A549 (cell line): ENCODE data around the gene NDUFB7. TPM values are rescaled to one million over a fixed set of nuclear protein-coding genes. Genes with fewer than 3 reads are reported as not detected.

Experiments
- ATAC-seq, 2 experiments: fragments of 200-7000 bp in 1 of 2; fragments of >200 bp in 1 of 2; cut with Nextera tagmentation in 1 of 2; cut with Tn5 transposase in 1 of 2; 3 replicates each; pipeline versions ENCODE4 v1.8.0 to v1.9.1; 2018 to 2020; ENCODE audit warnings: mild to moderate bottlenecking in 1 of 2, moderate library complexity in 1 of 2
- CTCF ChIA-PET: fragments of 300-600 bp; sonication (Branson Sonifier 250); formaldehyde crosslinking; extraction: SDS; loops from one replicate; lab custom pipeline; 2021; ENCODE audit warnings: antibody characterized with exemption, inconsistent platforms; lab: Yijun Ruan, JAX
- POLR2A ChIA-PET: fragments of 350-600 bp; formaldehyde crosslinking; extraction: SDS; loops from one replicate; lab custom pipeline; 2021; ENCODE audit warnings: antibody characterized with exemption, inconsistent platforms; lab: Yijun Ruan, JAX
- DNase-seq, 2 experiments: peaks; one replicate each; pipeline versions ENCODE4 v3.0.0 to v3.0.0-alpha.2; 2011 to 2016; ENCODE audit warnings: low read depth in 1 of 2, low spot score in 1 of 2
- FAIRE-seq: peaks from 2 replicates; lab custom pipeline; 2011; peaks lifted over from hg19 to GRCh38; lab: Jason Lieb, UNC
- H3K27ac ChIP-seq, 2 experiments: fragments of >200 bp; sonication (Bioruptor Twin); formaldehyde crosslinking; 3 replicates each; pipeline ENCODE4 v1.5.1; 2016 to 2017
- H3K4me1 ChIP-seq: fragments of >200 bp; sonication (Bioruptor Twin); formaldehyde crosslinking; 3 replicates; pipeline ENCODE4 v1.6.1; 2016
- H3K4me2 ChIP-seq: fragments of >200 bp; sonication (Bioruptor Twin); formaldehyde crosslinking; 3 replicates; pipeline ENCODE4 v1.6.1; 2016
- H3K4me3 ChIP-seq: fragments of >200 bp; sonication (Bioruptor Twin); formaldehyde crosslinking; 3 replicates; pipeline ENCODE4 v1.5.1; 2016
- H3K9me3 ChIP-seq: fragments of >200 bp; sonication (Bioruptor Twin); formaldehyde crosslinking; 3 replicates; pipeline ENCODE4 v1.6.1; 2016
- ATOH8 ChIP-seq: fragments of 250-450 bp; sonication (Bioruptor Pico); IDR thresholded peaks from 2 replicates; pipeline ENCODE4 v1.5.0; 2020; ENCODE audit warnings: low read depth, mild to moderate bottlenecking, moderate library complexity
- CBX8 ChIP-seq: fragments of 200-600 bp; sonication (generic); IDR thresholded peaks from 2 replicates; pipeline ENCODE4 v1.6.1; 2016
- CEBPB ChIP-seq, 2 experiments: fragments of >200 bp in 1 of 2; sonication (Bioruptor Twin) in 1 of 2; formaldehyde crosslinking in 1 of 2; IDR thresholded peaks; 2 replicates each; pipeline ENCODE4 v1.6.1; 2012 to 2016
- EHF ChIP-seq: fragments of 250-450 bp; sonication (Bioruptor Pico); IDR thresholded peaks from 2 replicates; pipeline ENCODE4 v1.5.0; 2020; ENCODE audit warnings: mild to moderate bottlenecking
- EP300 ChIP-seq, 2 experiments: fragments of >200 bp; sonication (Bioruptor Twin); formaldehyde crosslinking; IDR thresholded peaks; 2 replicates in 1 of 2; 3 replicates in 1 of 2; pipeline ENCODE4 v1.6.1; 2016 to 2017
- ESRRA ChIP-seq: fragments of 150-350 bp; IDR thresholded peaks from 2 replicates; pipeline ENCODE4 v1.6.1; 2014; ENCODE audit warnings: mild to moderate bottlenecking, low read length, borderline replicate concordance
- HES2 ChIP-seq: fragments of >200 bp; sonication (Bioruptor Twin); formaldehyde crosslinking; IDR thresholded peaks from 2 replicates; pipeline ENCODE4 v1.6.1; 2016
- HEYL ChIP-seq: fragments of 250-450 bp; sonication (Bioruptor Pico); IDR thresholded peaks from 2 replicates; pipeline ENCODE4 v1.8.0; 2021; ENCODE audit warnings: mild to moderate bottlenecking, moderate library complexity
- HOXB13 ChIP-seq: fragments of 250-450 bp; sonication (Bioruptor Pico); IDR thresholded peaks from 2 replicates; pipeline ENCODE4 v1.5.0; 2020; ENCODE audit warnings: low read depth, mild to moderate bottlenecking, moderate library complexity
- KDM1A ChIP-seq: fragments of 200-600 bp; sonication (generic); IDR thresholded peaks from 2 replicates; pipeline ENCODE4 v1.6.1; 2016; ENCODE audit warnings: low read depth, mild to moderate bottlenecking
- MAX ChIP-seq: IDR thresholded peaks from 2 replicates; pipeline ENCODE4 v1.6.1; 2012
- MAZ ChIP-seq: fragments of 150-350 bp; IDR thresholded peaks from 2 replicates; pipeline ENCODE4 v1.6.1; 2014; ENCODE audit warnings: antibody characterized with exemption, low read depth, low read length, borderline replicate concordance
- NFE2L2 ChIP-seq: fragments of 150-350 bp; conservative IDR thresholded peaks from 2 replicates; pipeline ENCODE4 v1.6.1; 2014; ENCODE audit warnings: low read length
- NPAS2 ChIP-seq: fragments of 250-450 bp; sonication (Bioruptor Pico); IDR thresholded peaks from 2 replicates; pipeline ENCODE4 v1.8.0; 2022; ENCODE audit warnings: mild to moderate bottlenecking, moderate library complexity, borderline replicate concordance
- NR3C1 ChIP-seq: fragments of >200 bp; sonication (Bioruptor Twin); formaldehyde crosslinking; IDR thresholded peaks from 3 replicates; pipeline ENCODE4 v1.6.1; 2017
- PHF8 ChIP-seq: fragments of 200-600 bp; sonication (generic); IDR thresholded peaks from 2 replicates; pipeline ENCODE4 v1.6.1; 2016; ENCODE audit warnings: low read depth, mild to moderate bottlenecking, antibody characterized with exemption, moderate library complexity, borderline replicate concordance
- POLR2A ChIP-seq: IDR thresholded peaks from 2 replicates; pipeline ENCODE4 v1.6.1; 2012; ENCODE audit warnings: mild to moderate bottlenecking, low read length
- REST ChIP-seq: fragments of 200-600 bp; sonication (generic); IDR thresholded peaks from 2 replicates; pipeline ENCODE4 v1.6.1; 2016; ENCODE audit warnings: antibody characterized with exemption, mild to moderate bottlenecking, moderate library complexity
- RFX5 ChIP-seq: fragments of 450-650 bp; IDR thresholded peaks from 2 replicates; pipeline ENCODE4 v1.7.1; 2014; ENCODE audit warnings: antibody characterized with exemption, mild to moderate bottlenecking, moderate library complexity
- TFCP2L1 ChIP-seq: fragments of 250-450 bp; sonication (Bioruptor Pico); IDR thresholded peaks from 2 replicates; pipeline ENCODE4 v1.5.0; 2021; ENCODE audit warnings: mild to moderate bottlenecking
- ZC3H11A ChIP-seq: fragments of 450-650 bp; IDR thresholded peaks from 2 replicates; pipeline ENCODE4 v1.6.1; 2014; ENCODE audit warnings: antibody characterized with exemption, mild to moderate bottlenecking
- WGBS: methylation state at CpG from one replicate; pipeline ENCODE4 v1.1.6; 2017; ENCODE audit errors: missing lambda C conversion rate; 5-methylcytosine and 5-hydroxymethylcytosine counted together
- polyA plus RNA-seq, 4 experiments: library from polyadenylated mRNA; depleted of rRNA in 3 of 4; stranded (reverse); fragments of >200 nt; fragmentation: RNase III in 1 of 4; extraction: RNeasy Plus Mini Kit Qiagen cat#74134 plus additional on column Dnase treatment in 1 of 4; gene quantifications; 2 replicates in 3 of 4; 3 replicates in 1 of 4; pipeline ENCODE4 v1.2.3, GENCODE V29; 2011 to 2017

NDUFB7 gene
- polyA plus RNA-seq, 2 of the 4 experiments (the other 2 are of a cell fraction) = 82.3 to 158 TPM

GRCh38 chr19:14582894-14583340 lies 11.1 kb upstream of the NDUFB7 start, which contains the start of gene CLEC17A:
CLEC17A (plus strand) TSS chr19:14583084; CDS start chr19:14583161, 77 bp downstream.
- WGBS = 37% methylated on average over 4 of the region's 6 CpGs
- Histone ChIP-seq H3K4me3 (no peak within 1 kb of the TSS), H3K4me1 (no peaks in the 10 kb centered on the region), H3K9me3 (no peaks in the 10 kb centered on the region), H3K27ac (no peak within 1 kb of the TSS), H3K4me2 (no peak within 1 kb of the TSS)
- no peak for TF ChIP-seq EP300 (IDR thresholded peaks at IDR 0.05)
- ATAC-seq (no peak), FAIRE-seq (no peak), DNase-seq (no peak)
- POLR2A ChIA-PET = no interaction called here
- CTCF ChIA-PET = interaction anchor here (1.1 kb wide), 1 partner anchor 8 kb away, joined by 4 read pairs; no protein-coding TSS in a partner anchor

GRCh38 chr19:14580623-14581237 lies 8.9 kb upstream of the NDUFB7 start:
- FAIRE-seq (no peak), ATAC-seq (no peak), DNase-seq (no peak)
- WGBS = 22% methylated on average over 6 of the region's 6 CpGs
- Histone ChIP-seq H3K4me1 (no peaks in the 10 kb centered on the region), H3K4me3 (no peak overlapping the region), H3K4me2 (no peak overlapping the region), H3K9me3 (no peaks in the 10 kb centered on the region), H3K27ac (no peak overlapping the region)
- POLR2A ChIA-PET = no interaction called here
- TF ChIP-seq HOXB13 (CRISPR knock-in tag) = no peak
- TF ChIP-seq RFX5 = no peak
- no peak for TF ChIP-seq HEYL
- TF ChIP-seq CEBPB (IDR thresholded peaks at IDR 0.05) = no peak
- no peak for TF ChIP-seq ZC3H11A
- TF ChIP-seq NR3C1 = no peak
- CTCF ChIA-PET = interaction anchor here (1.4 kb wide), 1 partner anchor 105 kb away, joined by 5 read pairs; no protein-coding TSS in a partner anchor

DNA sequence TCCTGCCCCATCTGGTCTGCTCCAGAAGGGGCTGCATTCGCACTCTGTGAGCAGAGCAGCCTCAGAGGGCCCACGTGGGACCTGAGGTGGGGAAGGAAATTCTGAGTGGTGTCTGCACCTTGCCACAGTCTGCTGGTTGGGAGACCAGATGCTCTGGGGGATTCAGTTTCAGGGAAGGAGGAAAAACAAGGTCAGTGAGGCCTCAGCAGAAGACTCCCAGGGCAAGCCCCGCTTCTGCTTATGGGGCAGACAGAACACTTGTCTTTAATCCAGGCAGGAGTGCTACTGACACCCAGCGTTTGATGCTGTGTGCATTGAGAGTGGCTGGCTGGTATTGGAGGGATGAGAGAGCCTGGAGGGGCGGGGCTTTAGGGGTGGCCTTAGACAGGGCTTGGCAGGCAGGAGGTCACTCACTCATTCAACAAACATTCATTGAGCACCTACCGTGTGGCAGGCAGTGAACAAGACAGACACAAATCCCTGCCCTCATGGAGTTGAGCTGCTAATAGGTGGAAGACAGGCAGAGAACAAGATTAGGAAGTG lies 6.1 kb upstream of the NDUFB7 start:
- peak in 1 of 2 experiments; percentile 47; a peak in 3 of 6 replicates for ATAC-seq

DNA sequence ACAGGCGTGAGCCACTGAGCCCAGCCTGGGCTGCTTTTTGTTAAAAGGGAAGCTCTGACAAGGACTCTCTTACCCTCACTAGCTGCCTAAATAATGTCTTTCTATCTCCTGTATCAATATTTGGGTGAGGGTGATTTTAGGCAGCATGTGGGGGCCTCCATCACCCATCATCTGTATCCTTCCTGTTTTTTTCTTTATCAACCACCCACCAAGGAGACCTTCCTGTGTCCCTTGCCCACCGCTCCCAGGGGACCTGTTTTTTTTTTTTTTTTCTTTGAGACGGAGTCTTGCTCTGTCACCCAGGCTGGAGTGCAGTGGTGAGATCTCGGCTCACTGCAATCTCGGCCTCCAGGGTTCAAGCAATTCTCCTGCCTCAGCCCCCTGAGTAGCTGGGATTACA lies 5.4 kb upstream of the NDUFB7 start:
- Histone ChIP-seq H3K4me1 (peaks cover 3% of the 10 kb centered on the region; the same call in 1 of the 3 replicates), H3K27ac (no peak overlapping the region), H3K9me3 (no peaks in the 10 kb centered on the region)
- FAIRE-seq = no peak
- POLR2A ChIA-PET = no interaction called here
- CTCF ChIA-PET = interaction anchor here (2.8 kb wide), 1 partner anchor 110 kb away, joined by 10 read pairs; no protein-coding TSS in a partner anchor
- WGBS = 71% methylated on average over 4 of the region's 5 CpGs
- TF ChIP-seq ESRRA = no peak
- no peak for TF ChIP-seq ATOH8 (CRISPR knock-in tag)
- no peak for TF ChIP-seq CBX8
- no peak for TF ChIP-seq REST
- TF ChIP-seq CEBPB (IDR thresholded peaks at IDR 0.05) = no peak
- no peak for TF ChIP-seq HOXB13 (CRISPR knock-in tag)
- TF ChIP-seq POLR2A = no peak
- no peak for TF ChIP-seq MAZ
- no peak for TF ChIP-seq TFCP2L1
- TF ChIP-seq NFE2L2 = no peak
- TF ChIP-seq MAX = no peak
- TF ChIP-seq PHF8 = no peak
- no peak for TF ChIP-seq KDM1A
- no peak for TF ChIP-seq EHF
- TF ChIP-seq, all 56 proteins: peak for 0
- Histone ChIP-seq H3K4me2 (no peak overlapping the region), H3K4me3 (no peak overlapping the region)
- ATAC-seq (no peak), DNase-seq (no peak)

More for the DNA sequence above, 6.1 kb upstream of the NDUFB7 start:
- Histone ChIP-seq H3K4me3 (no peak overlapping the region), H3K27ac (no peak overlapping the region), H3K4me1 (peaks cover 3% of the 10 kb centered on the region; the same call in 1 of the 3 replicates)
- FAIRE-seq (no peak), DNase-seq (no peak)
- POLR2A ChIA-PET = no interaction called here
- TF ChIP-seq HES2 (no peak), NPAS2 (CRISPR knock-in tag) (no peak)
- TF ChIP-seq, all 56 proteins: peak for 0
- CTCF ChIA-PET = interaction anchor here (2.8 kb wide), 1 partner anchor 109 kb away, joined by 10 read pairs; no protein-coding TSS in a partner anchor
- Histone ChIP-seq H3K9me3 (no peaks in the 10 kb centered on the region), H3K4me2 (no peak overlapping the region)
- WGBS = 41% methylated on average over 3 of the region's 6 CpGs
